Keratinocyte (primary cell): ENCODE data around the gene HERC2. TPM values are rescaled to one million over a fixed set of nuclear protein-coding genes. Genes with fewer than 3 reads are reported as not detected.

Experiments
- DNase-seq: peaks from one replicate; pipeline ENCODE4 v3.0.0-alpha.2; 2011; ENCODE audit warnings: low read depth, missing footprints, low spot score
- FAIRE-seq: peaks from 2 replicates; lab custom pipeline; 2011; peaks lifted over from hg19 to GRCh38; lab: Jason Lieb, UNC
- H2AFZ ChIP-seq: 2 replicates; pipeline ENCODE4 v1.6.0; 2012; ENCODE audit warnings: low read length, control low read depth, inconsistent platforms; ENCODE audit not compliant: control insufficient read depth
- H3K27ac ChIP-seq: 2 replicates; pipeline ENCODE4 v1.5.1; 2011; ENCODE audit warnings: low read length; ENCODE audit not compliant: control insufficient read depth, insufficient read depth
- H3K27me3 ChIP-seq: 3 replicates; pipeline ENCODE4 v1.6.0; 2011; ENCODE audit warnings: low read length; ENCODE audit not compliant: control insufficient read depth, insufficient read depth; ENCODE audit errors: extremely low read depth
- H3K36me3 ChIP-seq, 2 experiments: 2 replicates in 1 of 2; 3 replicates in 1 of 2; pipeline ENCODE4 v1.5.1; 2011; ENCODE audit warnings: low read length in 2 of 2, mild to moderate bottlenecking in 1 of 2; ENCODE audit not compliant: control insufficient read depth in 2 of 2, insufficient read depth in 2 of 2; ENCODE audit errors: extremely low read depth in 1 of 2
- H3K4me1 ChIP-seq: 3 replicates; pipeline ENCODE4 v1.5.1; 2011; ENCODE audit warnings: low read length; ENCODE audit not compliant: control insufficient read depth, insufficient read depth; ENCODE audit errors: extremely low read depth
- H3K4me2 ChIP-seq: 3 replicates; pipeline ENCODE4 v1.6.0; 2011; ENCODE audit warnings: low read depth, low read length; ENCODE audit not compliant: control insufficient read depth, insufficient read depth; ENCODE audit errors: extremely low read depth
- H3K4me3 ChIP-seq, 3 experiments: fragments of 200-600 bp in 1 of 3; sonication (generic) in 1 of 3; 2 replicates in 2 of 3; 3 replicates in 1 of 3; pipeline ENCODE4 v1.5.1; 2011 to 2016; ENCODE audit warnings: low read length in 3 of 3, mild to moderate bottlenecking in 3 of 3, control low read depth in 2 of 3, inconsistent platforms in 1 of 3, low read depth in 1 of 3, mixed read lengths in 1 of 3, mixed run types in 1 of 3, moderate library complexity in 1 of 3; ENCODE audit not compliant: control insufficient read depth in 2 of 3, insufficient read depth in 2 of 3; ENCODE audit errors: extremely low read depth in 1 of 3
- H3K79me2 ChIP-seq: 2 replicates; pipeline ENCODE4 v1.6.0; 2012; ENCODE audit warnings: low read length; ENCODE audit not compliant: control insufficient read depth, insufficient read depth
- H3K9ac ChIP-seq: 3 replicates; pipeline ENCODE4 v1.6.0; 2011; ENCODE audit warnings: low read length; ENCODE audit not compliant: control insufficient read depth, insufficient read depth; ENCODE audit errors: extremely low read depth
- H3K9me1 ChIP-seq: 3 replicates; pipeline ENCODE4 v1.6.0; 2011; ENCODE audit warnings: low read length; ENCODE audit not compliant: control insufficient read depth, insufficient read depth; ENCODE audit errors: extremely low read depth
- H3K9me3 ChIP-seq: 2 replicates; pipeline ENCODE4 v1.5.1; 2012; ENCODE audit warnings: low read depth, low read length; ENCODE audit not compliant: control insufficient read depth
- H4K20me1 ChIP-seq: 3 replicates; pipeline ENCODE4 v1.6.0; 2011; ENCODE audit warnings: low read length; ENCODE audit not compliant: control insufficient read depth, insufficient read depth; ENCODE audit errors: extremely low read depth
- CTCF ChIP-seq, 3 experiments: IDR thresholded peaks in 1 of 3; conservative IDR thresholded peaks in 1 of 3; optimal IDR thresholded peaks in 1 of 3; 2 replicates in 2 of 3; 3 replicates in 1 of 3; pipeline versions ENCODE3 to v1.5.1; 2011; ENCODE audit warnings: low read length in 3 of 3, mild to moderate bottlenecking in 3 of 3, moderate library complexity in 2 of 3, control low read depth in 1 of 3, inconsistent platforms in 1 of 3; ENCODE audit not compliant: insufficient read depth in 2 of 3; ENCODE audit errors: extremely low read depth in 1 of 3
- EZH2 ChIP-seq: IDR thresholded peaks from one replicate; pipeline ENCODE4 v1.6.1; 2012; ENCODE audit warnings: inconsistent platforms, mild to moderate bottlenecking, low read length, moderate library complexity
- dilution Hi-C: fragments of 300-500 bp; cut with MboI; formaldehyde crosslinking; loops from one replicate; pipeline ENCODE4 v1.7.0; 2020; ENCODE audit warnings: low sequenced_read_pairs; ENCODE audit not compliant: extremely low pct_ligation_motif_present
- polyA plus RNA-seq, 5 experiments: library from polyadenylated mRNA; depleted of rRNA in 3 of 5; stranded (reverse) in 3 of 5; stranded (forward) in 1 of 5; unstranded in 1 of 5; fragments of >200 nt; gene quantifications; 1 replicate in 1 of 5; 2 replicates in 3 of 5; 3 replicates in 1 of 5; pipeline versions ENCODE4 v1.2.1 to v1.2.3, GENCODE V29; 2011 to 2012; ENCODE audit warnings: missing spikeins in 2 of 5, low read depth in 1 of 5, low replicate concordance in 1 of 5

HERC2 gene
- polyA plus RNA-seq, 1 donor (not counting 4 experiments of a cell fraction or from before 2014, with no cell fraction given): 12.4 TPM

GRCh38 chr15:28132524-28133275, 189.3 kb downstream of the HERC2 start:
- Histone ChIP-seq H3K4me1 (no peaks in the 10 kb centered on the region), H3K9ac (no peak overlapping the region), H2AFZ (no peak overlapping the region), H3K9me3 (no peaks in the 10 kb centered on the region), H3K27me3 (no peaks in the 10 kb centered on the region), H3K4me2 (no peak overlapping the region), H3K79me2 (no peaks in the 10 kb centered on the region), H3K27ac (no peak overlapping the region), H4K20me1 (no peaks in the 10 kb centered on the region), H3K4me3 (no peak overlapping the region), H3K9me1 (no peaks in the 10 kb centered on the region), H3K36me3 (peaks cover 0 to 14% of the 10 kb centered on the region in 2 experiments)
- dilution Hi-C loops: no loop called here
- DNase-seq (no peak), FAIRE-seq (no peak)
- TF ChIP-seq EZH2: no peak
- no peak for TF ChIP-seq CTCF (optimal IDR thresholded peaks at IDR 0.05 in 1 of 3, IDR thresholded peaks at IDR 0.05 in 1 of 3, conservative IDR thresholded peaks at IDR 0.05 in 1 of 3; ENCODE audit: extremely low read depth in 1 of 3, insufficient read depth in 2 of 3, low read length in 3 of 3)

- H3K9me3 ChIP-seq: no peaks in the 10 kb centered on the region
- H2AFZ ChIP-seq: no peak overlapping the region
- DNase-seq: no peak
- no peaks in the 10 kb centered on the region for H3K9me1 ChIP-seq
- H3K79me2 ChIP-seq: no peaks in the 10 kb centered on the region
- no peak overlapping the region for H3K4me3 ChIP-seq
- no peak overlapping the region for H3K9ac ChIP-seq
- no peak overlapping the region for H3K27ac ChIP-seq
- H3K4me2 ChIP-seq: no peak overlapping the region
- H4K20me1 ChIP-seq: no peaks in the 10 kb centered on the region
- dilution Hi-C loops: no loop called here
- FAIRE-seq: no peak
- H3K27me3 ChIP-seq: no peaks in the 10 kb centered on the region
- no peaks in the 10 kb centered on the region for H3K4me1 ChIP-seq
- peaks cover 0 to 14% of the 10 kb centered on the region in 2 experiments for H3K36me3 ChIP-seq
- TF ChIP-seq CTCF (optimal IDR thresholded peaks at IDR 0.05 in 1 of 3, IDR thresholded peaks at IDR 0.05 in 1 of 3, conservative IDR thresholded peaks at IDR 0.05 in 1 of 3; ENCODE audit: extremely low read depth in 1 of 3, insufficient read depth in 2 of 3, low read length in 3 of 3) (no peak), EZH2 (no peak)
Measured at GRCh38 chr15:28131946-28132345, 190.0 kb downstream of the HERC2 start.
